Superior temporal gyrus (tissue), 1 donor: Measurements from ENCODE around the gene SDHAF4.
"Not testable (repeated sequence)": the region's sequence is repeated elsewhere in the genome, so short reads cannot be mapped to it uniquely, and the experiment has no call there.

Experiments
- DNase-seq: peaks from one replicate; pipeline ENCODE4 v3.0.0-alpha.2; 2016; ENCODE audit errors: extremely low spot score

SDHAF4 gene

DNA sequence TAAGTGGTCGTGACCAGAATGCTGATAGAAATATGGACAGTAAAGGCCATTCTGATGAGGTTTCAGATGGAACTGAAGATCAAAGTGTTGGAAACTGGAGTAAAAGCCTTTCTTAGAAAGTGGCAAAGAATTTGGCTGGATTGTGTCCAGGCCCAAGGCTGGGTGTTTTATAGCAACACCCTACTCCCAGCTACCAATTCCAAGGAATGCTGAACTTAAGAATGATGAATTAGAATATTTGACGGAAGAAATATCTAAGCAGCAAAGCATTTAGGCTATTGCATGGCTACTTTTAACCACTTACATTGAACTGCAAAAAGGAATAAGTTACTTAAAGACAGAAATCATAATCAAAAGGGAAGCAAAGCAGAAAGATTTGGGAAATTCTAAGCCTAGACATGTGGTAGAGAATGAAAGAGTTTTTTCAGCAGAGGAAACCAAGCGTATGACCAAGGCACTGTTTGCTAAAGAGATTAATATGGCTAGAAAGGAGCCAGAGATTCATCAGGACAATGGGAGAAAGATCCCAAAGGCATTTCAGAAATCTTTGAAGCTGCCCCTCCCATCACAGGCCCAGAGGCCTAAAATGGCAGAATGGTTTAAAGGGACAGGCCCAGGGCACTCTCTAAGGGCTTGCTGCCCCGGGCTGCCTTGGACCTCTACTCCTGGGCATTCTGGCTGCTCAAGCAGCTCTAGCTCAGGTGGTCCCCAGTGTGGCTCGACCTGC, 25.8 kb downstream of the SDHAF4 start:
- no peak for DNase-seq

DNA sequence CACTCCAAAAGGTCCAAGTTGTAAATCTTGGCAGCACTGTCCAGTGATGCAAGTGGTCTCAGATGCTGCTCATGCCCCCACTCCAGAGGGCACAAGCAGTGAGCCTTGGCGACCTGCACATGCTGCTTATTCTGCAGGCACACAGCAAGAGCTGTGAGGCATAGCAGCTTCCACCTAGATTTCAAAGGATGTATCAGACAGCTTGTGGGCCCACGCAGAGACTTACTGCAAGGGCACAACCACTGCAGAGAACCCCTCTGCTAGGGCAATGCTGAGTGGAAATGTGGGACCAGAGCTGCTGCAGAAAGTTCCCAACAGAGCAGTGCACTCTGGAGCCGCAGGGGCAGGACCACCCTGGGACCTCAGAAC, 26.4 kb downstream of the SDHAF4 start:
- DNase-seq: no peak

DNA sequence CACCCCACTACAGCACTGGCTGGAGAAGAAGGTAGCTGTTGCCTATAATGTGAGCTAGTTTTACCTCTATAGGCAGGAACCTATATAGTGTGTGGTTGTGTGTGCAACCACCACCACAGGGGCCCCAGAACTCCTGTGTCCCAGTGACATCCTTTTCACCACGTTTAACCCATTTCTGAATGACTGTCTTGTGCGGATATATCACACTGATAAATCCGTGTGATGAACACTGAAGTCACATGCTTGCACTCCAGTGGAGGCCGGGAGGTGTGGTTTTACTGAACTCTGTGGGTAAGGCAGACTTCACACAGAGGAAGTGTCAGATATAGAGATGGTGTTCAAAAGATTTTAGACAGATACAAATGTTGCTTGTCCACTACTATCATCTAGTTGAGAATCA, 32.5 kb downstream of the SDHAF4 start:
- DNase-seq: no peak

DNA sequence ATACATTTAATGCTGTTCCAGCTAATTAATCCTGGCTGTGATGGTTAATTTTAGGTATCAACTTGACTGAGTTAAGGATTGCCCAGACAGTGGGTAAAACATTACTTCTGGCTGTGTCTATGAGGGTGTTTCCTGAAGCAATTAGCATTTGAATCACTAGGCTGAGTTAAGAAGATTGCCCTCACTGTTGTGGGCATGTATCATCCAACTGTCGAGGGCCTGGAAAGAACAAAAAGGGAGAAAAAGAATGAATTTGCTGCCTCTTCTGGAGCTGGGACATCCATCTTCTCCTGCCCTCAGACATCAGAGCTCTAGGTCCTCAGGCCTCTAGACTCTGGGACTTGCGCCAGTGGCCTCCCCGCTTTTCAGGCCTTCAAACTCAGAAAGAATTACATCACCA, 34.3 kb downstream of the SDHAF4 start:
- no peak for DNase-seq

GRCh38 chr6:70604254-70604653, 37.5 kb downstream of the SDHAF4 start:
- no peak for DNase-seq

GRCh38 chr6:70607371-70607770, 40.6 kb downstream of the SDHAF4 start:
- DNase-seq: not testable (repeated sequence)

DNA sequence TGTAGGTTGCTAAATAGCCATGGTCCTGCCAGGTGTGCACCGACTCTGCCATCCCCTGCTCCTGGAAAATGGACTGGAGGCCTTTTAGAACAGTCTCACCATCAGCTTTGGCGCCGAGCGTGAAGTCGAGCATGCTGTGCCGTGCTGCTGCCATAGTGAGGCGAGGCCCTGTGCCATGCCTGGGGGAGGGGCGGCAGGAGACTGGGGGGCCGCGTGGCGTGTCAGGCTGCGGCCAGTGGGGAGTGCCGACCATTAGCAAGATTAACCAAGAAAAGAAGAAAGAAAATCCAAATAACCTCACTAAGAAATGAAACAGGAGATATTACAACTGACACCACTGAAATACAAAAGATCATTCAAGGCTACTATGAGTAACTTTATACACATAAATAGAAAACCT, 42.5 kb downstream of the SDHAF4 start:
- not testable (repeated sequence) for DNase-seq

GRCh38 chr6:70616728-70617260, 50.1 kb downstream of the SDHAF4 start:
- DNase-seq: no peak

DNA sequence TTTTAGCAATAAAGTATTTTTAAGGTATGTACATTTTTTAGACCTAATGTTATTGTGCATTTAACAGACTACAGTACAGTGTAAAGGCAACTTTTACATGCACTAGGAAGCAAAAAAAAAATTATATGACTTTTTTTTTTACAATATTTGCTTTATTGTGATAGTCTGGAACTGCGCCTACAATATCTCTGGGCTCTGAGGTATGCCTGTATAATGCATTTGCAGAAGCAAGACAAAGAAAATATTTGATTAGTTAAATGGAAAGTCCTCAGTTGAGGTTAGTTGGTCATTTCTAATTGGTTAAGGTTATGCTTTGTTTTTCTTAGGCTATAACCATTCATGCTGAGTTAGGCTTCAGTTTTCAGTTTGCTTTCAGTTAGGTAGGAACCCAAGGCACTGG, 54.0 kb downstream of the SDHAF4 start:
- DNase-seq: no peak

DNA sequence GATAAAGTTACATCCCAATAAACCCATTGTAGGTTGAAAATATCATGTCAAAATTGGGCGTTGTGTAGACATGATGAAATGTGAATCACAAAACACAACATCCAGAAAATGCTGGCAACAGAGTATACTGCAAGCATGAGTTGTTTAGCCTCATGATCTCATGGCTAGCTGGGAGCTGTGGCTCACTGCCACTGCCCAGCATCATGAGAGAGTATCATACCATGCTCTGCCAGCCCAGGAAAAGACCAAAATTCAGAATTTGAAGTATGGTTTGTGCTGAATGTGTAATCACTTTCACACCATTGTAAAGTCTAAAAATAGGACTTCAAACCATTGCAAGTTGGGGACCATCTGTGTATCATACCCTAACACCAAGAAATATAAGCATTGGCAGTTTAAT, 55.7 kb downstream of the SDHAF4 start:
- no peak for DNase-seq

DNA sequence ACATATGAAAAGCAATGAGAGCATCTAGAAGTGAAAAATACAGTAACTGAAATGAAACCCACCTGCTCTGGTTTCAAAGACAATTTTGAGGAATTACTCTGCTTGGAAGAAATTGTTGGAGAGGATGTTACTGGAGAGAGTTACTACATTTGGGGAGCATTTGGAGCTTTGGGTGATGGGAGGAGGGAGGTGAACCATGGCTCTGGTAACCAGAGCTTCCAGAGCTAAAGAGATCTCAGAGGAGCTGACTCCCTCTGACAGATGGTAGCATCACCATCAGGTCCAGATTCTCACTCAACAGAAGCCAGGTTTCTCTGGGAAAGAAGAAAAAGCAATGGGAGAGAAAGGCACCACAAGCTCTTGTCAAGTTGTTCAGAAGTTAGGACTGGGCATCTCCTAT, 58.7 kb downstream of the SDHAF4 start:
- no peak for DNase-seq

DNA sequence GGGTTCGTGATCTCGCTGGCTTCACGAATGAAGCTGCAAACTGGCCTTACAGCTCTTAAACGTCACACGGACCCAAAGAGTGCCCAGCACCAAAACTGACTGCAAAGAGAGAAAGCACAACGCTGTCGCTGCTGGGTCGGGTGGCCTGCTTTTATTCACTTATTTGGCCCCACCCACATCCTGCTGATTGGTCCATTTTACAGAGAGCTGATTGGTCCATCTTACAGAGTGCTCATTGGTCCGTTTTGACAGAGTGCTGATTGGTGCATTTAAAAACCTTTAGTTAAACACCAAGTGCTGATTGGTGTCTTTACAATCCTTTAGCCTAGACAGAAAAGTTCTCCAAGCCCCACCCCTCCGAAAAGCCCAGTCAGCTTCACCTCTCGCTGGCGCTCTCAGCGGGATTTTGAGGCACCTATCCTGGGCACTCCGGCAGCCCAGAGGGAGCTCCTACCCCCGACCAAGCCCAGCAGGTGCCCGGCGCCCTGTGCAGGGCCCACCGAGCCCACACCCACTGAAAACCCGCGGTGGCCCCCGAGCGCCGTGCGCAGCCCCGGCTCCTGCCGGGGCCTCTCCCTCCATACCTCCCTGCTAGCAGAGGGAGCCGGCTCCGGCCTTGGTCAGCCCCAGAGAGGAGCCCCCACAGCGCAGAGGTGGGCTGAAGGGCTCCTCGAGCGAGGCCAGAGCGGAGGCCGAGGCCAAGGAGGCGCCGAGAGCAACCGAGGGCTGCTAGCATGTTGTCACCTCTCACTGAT, 60.9 kb downstream of the SDHAF4 start:
- DNase-seq: no peak

GRCh38 chr6:70629929-70630328, 63.2 kb downstream of the SDHAF4 start:
- no peak for DNase-seq

- no peak for DNase-seq
These were observed 67.1 kb downstream of the SDHAF4 start for GRCh38 chr6:70633870-70634269.

DNA sequence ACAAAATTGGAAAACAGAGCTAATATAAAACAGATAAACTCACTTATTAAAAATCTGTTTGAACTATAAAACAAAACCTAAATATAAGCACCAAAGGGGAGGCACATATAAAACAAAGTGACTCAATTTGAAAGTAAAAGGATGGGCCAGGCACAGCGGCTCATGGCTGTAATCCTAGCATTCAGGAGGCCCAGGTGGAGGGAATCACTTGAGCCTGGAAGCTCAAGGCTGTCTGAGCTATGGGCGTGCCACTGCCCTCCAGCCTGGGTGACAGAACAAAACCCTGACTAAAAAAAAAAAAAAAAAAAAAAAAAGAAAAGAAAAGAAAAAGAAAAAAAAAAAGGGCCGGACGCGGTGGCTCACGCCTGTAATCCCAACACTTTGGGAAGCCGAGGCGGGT, 69.9 kb downstream of the SDHAF4 start:
- DNase-seq: no peak

- DNase-seq: no peak
These were observed 71.7 kb downstream of the SDHAF4 start for GRCh38 chr6:70638468-70638867.
